GM18519 (cell line): ENCODE results near the gene ZNF318.
"Not testable (repeated sequence)": the region's sequence is repeated elsewhere in the genome, so short reads cannot be mapped to it uniquely, and the experiment has no call there.

Experiments
- ATAC-seq: cut with Tn5 transposase; IDR thresholded peaks from one replicate; pipeline ENCODE4 v1.9.1; 2021; ENCODE audit warnings: mild to moderate bottlenecking, moderate library complexity; ENCODE audit not compliant: unreplicated experiment, low FRiP score

The ZNF318 gene

DNA sequence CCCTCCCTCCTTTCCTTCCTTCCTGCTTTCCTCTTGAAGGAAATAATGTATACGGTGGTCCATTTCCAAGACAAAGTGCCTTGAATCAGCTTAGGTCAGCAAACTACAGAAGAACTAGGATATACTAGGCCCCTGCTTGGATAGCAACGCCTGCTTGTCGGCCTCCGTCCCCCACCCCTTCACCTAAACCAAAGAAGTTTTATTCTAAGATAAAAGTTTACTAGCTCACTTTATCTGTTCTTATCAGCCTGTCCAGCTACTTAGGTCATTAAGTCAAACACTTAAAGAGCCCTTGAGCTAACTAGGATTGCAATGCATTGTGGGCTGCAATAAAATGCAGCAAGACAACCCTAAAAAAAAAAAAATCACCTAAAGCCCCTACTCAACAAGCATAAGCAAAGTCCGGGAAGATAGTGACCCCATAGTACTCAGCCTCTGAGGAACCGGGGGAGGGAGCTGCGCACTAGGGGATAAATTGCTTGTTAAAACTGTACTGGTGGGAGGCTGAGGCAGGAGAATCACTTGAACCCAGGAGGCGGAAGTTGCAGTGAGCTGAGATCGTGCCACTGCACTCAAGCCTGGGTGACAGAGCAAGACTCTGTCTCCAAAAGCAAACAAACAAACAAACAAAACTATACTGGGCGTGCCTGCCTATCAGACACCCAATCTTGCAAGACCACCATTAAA lies 21.4 kb upstream of the ZNF318 start:
- ATAC-seq: not testable (repeated sequence)

GRCh38 chr6:43389730-43390295 lies 20.4 kb upstream of the ZNF318 start:
- ATAC-seq: no peak

- no peak for ATAC-seq
Observed at GRCh38 chr6:43386492-43386891, 17.0 kb upstream of the ZNF318 start.

DNA sequence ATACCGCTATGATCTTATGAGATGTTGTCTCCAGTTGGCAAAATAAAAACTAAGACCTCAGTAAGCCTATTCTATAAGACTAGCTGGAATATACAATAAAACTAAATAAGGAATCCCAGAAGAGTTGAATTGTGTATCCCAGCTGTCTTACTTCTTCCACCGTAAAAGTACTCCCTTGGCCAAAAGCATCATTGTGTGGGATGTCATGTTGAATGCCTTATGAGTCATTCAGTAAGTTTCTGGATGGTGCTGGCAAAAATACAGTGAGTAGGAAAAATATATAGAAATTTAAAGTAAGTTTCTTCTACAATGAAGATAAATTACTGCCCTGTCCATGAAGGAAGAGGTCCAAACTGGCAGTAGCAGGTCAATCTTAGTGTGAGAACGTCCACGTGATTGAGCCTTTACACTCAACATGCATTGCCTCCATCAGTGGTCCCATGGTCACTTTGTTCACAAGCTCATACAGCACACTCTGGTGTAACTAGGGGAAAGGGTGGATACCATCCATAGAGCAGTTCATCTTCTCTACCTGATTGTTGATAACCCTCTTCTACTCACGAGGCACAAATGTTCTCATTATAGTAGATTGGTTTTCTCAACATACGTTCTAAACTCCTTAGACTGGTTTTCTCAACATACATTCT lies 13.7 kb upstream of the ZNF318 start:
- no peak for ATAC-seq

DNA sequence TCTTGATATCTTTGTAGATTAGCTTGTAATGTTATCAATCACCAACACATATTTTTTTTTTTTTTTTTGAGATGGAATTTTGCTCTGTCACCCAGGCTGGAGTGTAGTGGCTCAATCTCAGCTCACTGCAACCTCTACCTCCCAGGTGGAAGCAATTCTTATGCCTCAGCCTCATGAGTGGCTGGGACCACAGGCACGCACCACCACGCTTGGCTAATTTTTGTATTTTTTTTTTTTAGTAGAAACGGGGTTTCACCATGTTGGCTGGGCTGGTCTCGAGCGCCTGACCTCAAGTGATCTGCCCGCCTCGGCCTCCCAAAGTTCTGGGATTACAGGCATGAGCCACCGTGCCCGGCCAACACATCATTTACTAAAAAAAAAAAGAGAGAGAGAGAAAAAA lies 11.4 kb upstream of the ZNF318 start:
- ATAC-seq: not testable (repeated sequence)

GRCh38 chr6:43378631-43379030 lies 9.2 kb upstream of the ZNF318 start:
- ATAC-seq: no peak

GRCh38 chr6:43377710-43378229 lies 8.3 kb upstream of the ZNF318 start:
- ATAC-seq: no peak

- no peak for ATAC-seq
Observed at GRCh38 chr6:43376551-43376981, 7.1 kb upstream of the ZNF318 start.

DNA sequence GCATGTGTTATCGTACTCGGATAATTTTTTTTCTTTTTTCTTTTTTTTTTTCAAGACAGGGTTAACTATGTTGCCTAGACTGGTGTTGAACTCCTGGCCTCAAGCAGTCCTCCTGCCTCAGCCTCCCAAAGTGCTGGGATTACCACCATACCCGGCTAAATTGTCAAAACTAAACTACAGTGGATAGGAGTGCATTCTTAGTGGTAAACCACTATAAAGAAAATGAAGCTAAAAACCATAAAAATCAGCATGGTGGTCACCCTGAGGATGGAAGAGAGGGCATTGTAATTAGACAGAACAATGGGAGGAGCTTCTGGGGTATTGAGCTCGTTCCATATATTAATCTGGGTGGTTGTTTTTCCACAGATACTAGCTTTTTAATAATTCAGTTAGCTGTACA lies 6.2 kb upstream of the ZNF318 start:
- no peak for ATAC-seq

DNA sequence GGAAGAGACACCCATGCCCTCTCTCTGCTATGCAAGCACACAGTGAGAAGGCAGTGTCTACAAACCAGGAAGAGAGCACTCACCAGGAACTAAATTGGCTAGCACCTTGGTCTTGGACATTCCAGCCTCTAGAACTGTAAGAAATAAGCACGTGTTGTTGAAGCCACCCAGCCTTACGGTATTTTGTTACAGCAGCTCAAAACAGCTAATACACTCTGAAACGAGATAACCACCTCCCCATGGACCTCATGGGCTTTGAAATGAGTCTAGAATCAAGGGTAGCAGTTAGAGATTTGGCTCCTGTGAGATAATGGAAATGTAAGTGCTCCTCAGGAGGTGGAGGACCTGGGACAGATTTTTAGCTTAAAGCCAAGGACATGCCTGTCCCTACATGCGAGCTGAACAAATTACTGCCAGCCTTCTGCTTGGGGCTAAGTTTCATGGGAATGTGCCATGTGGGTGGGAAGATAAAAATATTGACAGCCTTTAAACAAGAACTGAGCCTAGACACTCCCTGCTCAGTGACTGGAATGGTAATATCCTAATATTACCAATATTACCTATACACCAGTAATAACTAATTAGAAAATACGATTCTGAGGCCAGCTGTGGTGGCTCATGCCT lies 3.9 kb upstream of the ZNF318 start:
- no peak for ATAC-seq

DNA sequence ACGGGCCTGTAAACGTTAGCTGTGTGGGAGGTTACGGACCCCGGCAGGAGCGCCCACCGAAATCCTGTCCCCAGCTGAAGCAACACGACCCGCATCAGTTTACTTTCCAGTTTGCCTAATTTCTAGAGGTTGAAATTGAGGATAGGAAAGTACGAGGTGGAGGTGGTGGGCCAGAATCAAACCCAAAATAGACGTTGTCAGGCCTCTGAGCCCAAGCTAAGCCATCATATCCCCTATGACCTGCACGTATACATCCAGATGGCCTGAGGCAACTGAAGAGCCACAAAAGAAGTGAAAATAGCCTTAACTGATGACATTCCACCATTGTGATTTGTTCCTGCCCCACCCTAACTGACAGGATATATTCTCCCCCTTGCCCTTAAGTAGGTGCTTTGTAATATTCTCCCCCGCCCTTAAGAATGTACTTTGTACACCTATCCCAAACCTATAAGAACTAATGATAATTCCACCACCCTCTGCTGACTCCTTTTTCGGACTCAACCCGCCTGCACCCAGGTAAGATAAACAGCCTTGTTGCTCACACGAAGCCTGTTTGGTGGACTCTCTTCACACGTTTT lies 645 bp upstream of the ZNF318 start:
- not testable (repeated sequence) for ATAC-seq

GRCh38 chr6:43368259-43369160 lies 937 bp downstream of the ZNF318 start:
- no peak for ATAC-seq

- ATAC-seq: no peak
Observed at GRCh38 chr6:43367245-43367984, 2.0 kb downstream of the ZNF318 start.

- no peak for ATAC-seq
Observed at GRCh38 chr6:43361269-43361668, 8.2 kb downstream of the ZNF318 start.

- no peak for ATAC-seq
Observed at GRCh38 chr6:43359831-43360230, 9.6 kb downstream of the ZNF318 start.

DNA sequence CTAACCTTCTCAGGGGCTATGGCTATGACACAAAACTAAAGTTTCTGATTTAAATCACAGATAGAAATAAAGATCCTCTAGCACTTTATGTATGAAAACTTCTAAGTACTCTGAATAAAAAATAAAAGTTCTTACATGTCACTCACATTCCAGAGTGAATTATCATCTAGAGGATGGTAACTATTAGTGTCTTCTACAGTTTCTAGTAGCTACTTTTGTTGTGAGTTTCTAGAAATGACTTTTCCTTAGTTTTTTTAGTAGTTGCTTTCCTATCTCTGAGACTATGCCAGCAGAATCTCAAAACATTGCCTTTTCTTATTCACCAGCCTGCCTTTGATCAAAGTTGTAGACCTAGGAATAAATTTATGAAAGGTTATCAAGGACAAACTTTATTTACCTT lies 10.1 kb downstream of the ZNF318 start:
- no peak for ATAC-seq

DNA sequence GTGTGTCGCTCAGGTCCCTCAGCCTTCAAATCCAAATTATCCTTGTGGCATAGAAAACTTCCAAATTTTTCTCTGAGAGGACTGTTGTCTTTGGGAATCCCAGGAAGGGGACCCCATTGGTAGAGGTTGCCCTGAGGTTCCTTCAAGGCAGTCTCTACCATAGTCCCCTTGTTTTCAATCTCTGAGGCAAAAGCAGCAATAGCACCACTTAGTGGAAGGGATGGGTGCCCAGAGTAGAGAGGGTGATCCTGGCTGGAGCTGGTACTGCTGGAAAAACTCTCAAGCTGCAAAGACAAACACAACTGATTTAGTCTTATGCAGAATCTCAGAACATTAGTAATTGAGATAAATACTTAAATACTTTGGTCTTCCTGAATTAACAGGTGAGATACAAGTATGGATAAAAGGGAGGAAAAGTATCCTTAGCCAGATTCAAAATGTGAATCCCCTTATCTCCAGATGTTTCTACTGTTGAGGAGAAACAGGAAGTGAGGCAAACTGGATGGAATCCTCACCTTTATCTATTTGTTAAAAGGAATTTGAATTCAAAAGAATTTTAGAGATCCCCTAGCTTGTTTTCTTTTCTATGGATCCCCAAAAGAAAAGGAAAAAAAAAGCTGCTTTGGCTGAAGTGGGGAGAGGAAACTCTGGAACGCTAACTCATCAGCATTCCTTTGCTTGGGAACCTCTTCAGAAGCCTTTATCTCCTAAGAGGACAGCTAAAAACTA lies 13.4 kb downstream of the ZNF318 start:
- no peak for ATAC-seq

DNA sequence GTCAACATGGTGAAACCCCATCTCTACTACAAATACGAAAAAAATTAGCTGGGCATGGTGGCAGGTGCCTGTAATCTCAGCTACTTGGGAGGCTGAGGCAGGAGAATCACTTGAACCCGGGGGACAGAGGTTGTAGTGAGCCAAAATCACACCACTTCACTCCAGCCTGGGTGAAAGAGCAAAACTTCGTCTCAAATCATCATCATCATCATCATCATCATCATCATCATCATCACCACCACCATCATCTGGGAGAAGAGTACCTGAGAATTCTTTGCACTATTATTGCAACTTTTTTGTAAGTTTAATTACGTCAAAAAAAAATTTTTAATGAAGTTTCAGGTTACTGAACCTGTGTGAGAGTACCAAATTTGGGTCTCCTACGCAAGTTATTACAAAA lies 17.5 kb downstream of the ZNF318 start:
- ATAC-seq: not testable (repeated sequence)

DNA sequence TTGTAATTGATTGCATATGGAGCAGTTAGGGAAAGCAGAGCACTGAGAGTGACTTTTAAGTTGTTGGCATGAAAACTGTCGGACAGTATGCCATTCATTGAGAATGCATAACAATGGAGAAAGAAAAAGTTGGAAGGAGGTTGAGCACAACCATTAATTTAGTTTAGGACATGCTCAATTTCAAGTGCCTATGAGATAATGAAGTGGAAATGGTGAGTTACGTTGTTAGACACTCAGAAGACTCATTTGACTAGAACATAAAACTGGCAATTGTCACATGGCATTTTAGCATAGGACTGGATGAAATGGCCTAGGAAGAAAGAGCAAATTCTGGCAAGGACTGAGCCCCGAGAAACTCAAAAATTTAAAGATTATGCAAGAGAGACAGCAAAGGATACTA lies 22.0 kb downstream of the ZNF318 start:
- ATAC-seq: no peak
